Glutamatergic neuron (in vitro differentiated cells): ENCODE measurements around the gene NEDD1. TPM values are rescaled to one million over a fixed set of nuclear protein-coding genes. Genes with fewer than 3 reads are reported as not detected.

ENCODE experiments used
- DNase-seq: peaks from one replicate; pipeline ENCODE4 v3.0.0; 2022
- H3K27ac Mint-ChIP-seq: one replicate; pipeline ENCODE4 v1.8.0; 2020; ENCODE audit warnings: mild to moderate bottlenecking, mixed read lengths, inconsistent platforms; ENCODE audit not compliant: unreplicated experiment
- H3K27me3 Mint-ChIP-seq: one replicate; pipeline ENCODE4 v1.8.0; 2020; ENCODE audit warnings: mild to moderate bottlenecking, moderate library complexity, mixed read lengths, inconsistent platforms; ENCODE audit not compliant: unreplicated experiment
- H3K36me3 Mint-ChIP-seq: one replicate; pipeline ENCODE4 v1.8.0; 2020; ENCODE audit warnings: mild to moderate bottlenecking, mixed read lengths, inconsistent platforms; ENCODE audit not compliant: unreplicated experiment
- H3K4me1 Mint-ChIP-seq: one replicate; pipeline ENCODE4 v1.8.0; 2020; ENCODE audit warnings: mild to moderate bottlenecking, low read depth, mixed read lengths, inconsistent platforms; ENCODE audit not compliant: unreplicated experiment
- H3K4me3 Mint-ChIP-seq: one replicate; pipeline ENCODE4 v1.8.0; 2020; ENCODE audit warnings: mild to moderate bottlenecking, mixed read lengths, inconsistent platforms; ENCODE audit not compliant: unreplicated experiment
- H3K9me3 Mint-ChIP-seq: one replicate; pipeline ENCODE4 v1.8.0; 2020; ENCODE audit warnings: mild to moderate bottlenecking, moderate library complexity, mixed read lengths, inconsistent platforms; ENCODE audit not compliant: unreplicated experiment
- total RNA-seq: library from RNA; stranded (reverse); fragmentation: NEBNext Ultra II Directional; extraction: Animal tissue kit (Norgen Biotek cat#: 25700); gene quantifications from one replicate; pipeline ENCODE4 v1.2.1, GENCODE V29; 2021; ENCODE audit not compliant: unreplicated experiment
- TF ChIP-seq, protein P1 (sequence below): fragments of 200-600 bp; sonication (generic); IDR thresholded peaks from one replicate; pipeline ENCODE4 v1.5.0; 2021; ENCODE audit not compliant: partially characterized antibody, unreplicated experiment

NEDD1 gene
- total RNA-seq, 1 donor from 2014 or later = 11.4 TPM

- TF ChIP-seq, protein P1, sequence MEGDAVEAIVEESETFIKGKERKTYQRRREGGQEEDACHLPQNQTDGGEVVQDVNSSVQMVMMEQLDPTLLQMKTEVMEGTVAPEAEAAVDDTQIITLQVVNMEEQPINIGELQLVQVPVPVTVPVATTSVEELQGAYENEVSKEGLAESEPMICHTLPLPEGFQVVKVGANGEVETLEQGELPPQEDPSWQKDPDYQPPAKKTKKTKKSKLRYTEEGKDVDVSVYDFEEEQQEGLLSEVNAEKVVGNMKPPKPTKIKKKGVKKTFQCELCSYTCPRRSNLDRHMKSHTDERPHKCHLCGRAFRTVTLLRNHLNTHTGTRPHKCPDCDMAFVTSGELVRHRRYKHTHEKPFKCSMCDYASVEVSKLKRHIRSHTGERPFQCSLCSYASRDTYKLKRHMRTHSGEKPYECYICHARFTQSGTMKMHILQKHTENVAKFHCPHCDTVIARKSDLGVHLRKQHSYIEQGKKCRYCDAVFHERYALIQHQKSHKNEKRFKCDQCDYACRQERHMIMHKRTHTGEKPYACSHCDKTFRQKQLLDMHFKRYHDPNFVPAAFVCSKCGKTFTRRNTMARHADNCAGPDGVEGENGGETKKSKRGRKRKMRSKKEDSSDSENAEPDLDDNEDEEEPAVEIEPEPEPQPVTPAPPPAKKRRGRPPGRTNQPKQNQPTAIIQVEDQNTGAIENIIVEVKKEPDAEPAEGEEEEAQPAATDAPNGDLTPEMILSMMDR = no peak
- Mint-ChIP-seq H3K27ac (no peak overlapping the region), H3K27me3 (peaks cover 2% of the 10 kb centered on the region), H3K36me3 (no peaks in the 10 kb centered on the region), H3K4me3 (no peak overlapping the region), H3K4me1 (no peaks in the 10 kb centered on the region), H3K9me3 (no peaks in the 10 kb centered on the region)
- no peak for DNase-seq
Observed at GRCh38 chr12:96883571-96883970, 23.5 kb upstream of the NEDD1 start.

GRCh38 chr12:96886998-96887677, 19.9 kb upstream of the NEDD1 start:
- no peak overlapping the region for H3K27ac Mint-ChIP-seq
- DNase-seq = no peak

GRCh38 chr12:96889273-96889933, 17.7 kb upstream of the NEDD1 start:
- no peak for DNase-seq
- Mint-ChIP-seq H3K4me1 (no peaks in the 10 kb centered on the region), H3K27me3 (no peaks in the 10 kb centered on the region), H3K27ac (no peak overlapping the region), H3K36me3 (no peaks in the 10 kb centered on the region), H3K4me3 (no peak overlapping the region), H3K9me3 (peaks cover 1% of the 10 kb centered on the region)
- TF ChIP-seq, protein P1 = no peak

More at GRCh38 chr12:96886998-96887677, 19.9 kb upstream of the NEDD1 start:
- H3K27me3 Mint-ChIP-seq = no peaks in the 10 kb centered on the region
- H3K4me3 Mint-ChIP-seq = no peak overlapping the region
- no peaks in the 10 kb centered on the region for H3K4me1 Mint-ChIP-seq
- H3K9me3 Mint-ChIP-seq = no peaks in the 10 kb centered on the region
- H3K36me3 Mint-ChIP-seq = no peaks in the 10 kb centered on the region
- TF ChIP-seq, protein P1 = no peak

DNA sequence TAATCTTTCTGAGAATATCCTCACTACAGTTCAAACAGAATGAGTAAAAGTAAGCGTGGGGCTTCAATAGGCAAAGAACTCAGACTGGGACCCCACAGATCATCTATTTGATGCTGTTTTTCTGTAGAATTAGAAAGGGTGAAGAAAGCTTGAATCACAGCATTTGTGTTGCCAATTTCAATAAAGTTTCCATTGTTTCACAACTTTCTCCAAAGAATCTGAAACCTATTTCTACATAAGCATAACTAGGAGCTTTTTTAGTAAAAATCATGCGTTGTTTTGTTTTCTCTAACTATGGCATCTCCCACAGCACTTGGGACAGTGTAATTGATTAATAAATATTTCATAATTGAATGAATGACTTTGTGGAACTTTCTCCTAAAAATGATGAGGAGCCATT, 16.7 kb upstream of the NEDD1 start:
- no peak overlapping the region for H3K27ac Mint-ChIP-seq
- H3K27me3 Mint-ChIP-seq = no peaks in the 10 kb centered on the region
- DNase-seq = no peak
- H3K9me3 Mint-ChIP-seq = peaks cover 1% of the 10 kb centered on the region
- no peaks in the 10 kb centered on the region for H3K36me3 Mint-ChIP-seq
- TF ChIP-seq, protein P1 = no peak
- H3K4me3 Mint-ChIP-seq = no peak overlapping the region
- no peaks in the 10 kb centered on the region for H3K4me1 Mint-ChIP-seq

GRCh38 chr12:96892104-96892503, 15.0 kb upstream of the NEDD1 start:
- TF ChIP-seq, protein P1 = no peak
- Mint-ChIP-seq H3K4me1 (no peaks in the 10 kb centered on the region), H3K27ac (no peak overlapping the region), H3K36me3 (no peaks in the 10 kb centered on the region), H3K9me3 (peaks cover 1% of the 10 kb centered on the region), H3K4me3 (no peak overlapping the region), H3K27me3 (no peaks in the 10 kb centered on the region)
- no peak for DNase-seq
